ENCODE data around the gene SDHAF1. TPM values are rescaled to one million over a fixed set of nuclear protein-coding genes. Genes with fewer than 3 reads are reported as not detected.

Gene SDHAF1
- total and polyA plus RNA-seq, 2 donors (not counting 3 experiments of a cell fraction or from before 2014, with no cell fraction given): 10.3 to 16.2 TPM

DNA sequence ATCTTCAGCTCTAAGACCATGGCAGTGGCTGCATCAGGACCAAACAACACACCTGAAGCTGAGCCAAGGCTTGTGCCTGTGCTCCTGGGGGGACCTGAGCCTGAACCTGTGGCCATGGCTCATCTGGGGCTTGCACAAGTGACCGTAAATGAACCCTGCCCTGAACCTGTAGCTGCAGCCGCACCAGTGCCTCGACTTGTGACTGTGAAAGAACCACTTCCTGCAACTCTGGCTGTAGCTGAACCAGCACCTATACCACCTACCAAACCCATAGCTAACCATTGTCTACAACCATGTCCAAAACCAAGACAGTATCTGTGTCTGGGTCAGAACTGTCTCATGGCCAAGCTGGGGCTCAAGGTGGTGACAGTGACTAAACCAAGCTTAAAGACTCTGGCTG is 28.2 kb upstream of the SDHAF1 start:
- dilution Hi-C loops (cut with MboI; ENCODE audit: extremely low pct_ligation_motif_present, low sequenced_read_pairs): no loop called here

More for the DNA sequence above, 28.2 kb upstream of the SDHAF1 start:
- Histone ChIP-seq H3K79me2 (ENCODE audit: control insufficient read depth, insufficient read depth, low read length) (no peaks in the 10 kb centered on the region), H3K4me1 (ENCODE audit: control insufficient read depth, extremely low read depth, insufficient read depth, low read length) (no peaks in the 10 kb centered on the region), H3K4me3 (replicated peaks in 1 of 3; ENCODE audit: insufficient read depth in 1 of 3, low read depth in 1 of 3, low read length in 3 of 3) (no peak overlapping the region), H3K9me3 (replicated peaks; ENCODE audit: control insufficient read depth, insufficient read depth, low read length) (no peaks in the 10 kb centered on the region), H4K20me1 (replicated peaks; ENCODE audit: control insufficient read depth, extremely low read depth, insufficient read depth, low read length) (no peaks in the 10 kb centered on the region), H3K9me1 (replicated peaks; ENCODE audit: control insufficient read depth, extremely low read depth, insufficient read depth, low read length) (no peaks in the 10 kb centered on the region), H3K4me2 (ENCODE audit: insufficient read depth, low read length) (no peak overlapping the region), H2AFZ (ENCODE audit: low read depth, low read length) (no peak overlapping the region), H3K36me3 (ENCODE audit: control insufficient read depth in 2 of 2, extremely low read depth in 1 of 2, insufficient read depth in 2 of 2, low read length in 2 of 2) (no peaks in the 10 kb centered on the region), H3K9ac (replicated peaks; ENCODE audit: extremely low read depth, insufficient read depth, low read length) (no peak overlapping the region), H3K27me3 (ENCODE audit: control insufficient read depth in 2 of 2, insufficient read depth in 2 of 2, low read length in 2 of 2) (peaks cover 0 to 2% of the 10 kb centered on the region in 2 experiments), H3K27ac (ENCODE audit: insufficient read depth, low read depth, low read length) (no peak overlapping the region)
- TF ChIP-seq POLR2AphosphoS5 (IDR thresholded peaks at IDR 0.05; ENCODE audit: insufficient read depth, low read depth, low read length): no peak
- TF ChIP-seq POLR2A (IDR thresholded peaks at IDR 0.05; ENCODE audit: low read depth, low read length): no peak
- TF ChIP-seq, protein P1, sequence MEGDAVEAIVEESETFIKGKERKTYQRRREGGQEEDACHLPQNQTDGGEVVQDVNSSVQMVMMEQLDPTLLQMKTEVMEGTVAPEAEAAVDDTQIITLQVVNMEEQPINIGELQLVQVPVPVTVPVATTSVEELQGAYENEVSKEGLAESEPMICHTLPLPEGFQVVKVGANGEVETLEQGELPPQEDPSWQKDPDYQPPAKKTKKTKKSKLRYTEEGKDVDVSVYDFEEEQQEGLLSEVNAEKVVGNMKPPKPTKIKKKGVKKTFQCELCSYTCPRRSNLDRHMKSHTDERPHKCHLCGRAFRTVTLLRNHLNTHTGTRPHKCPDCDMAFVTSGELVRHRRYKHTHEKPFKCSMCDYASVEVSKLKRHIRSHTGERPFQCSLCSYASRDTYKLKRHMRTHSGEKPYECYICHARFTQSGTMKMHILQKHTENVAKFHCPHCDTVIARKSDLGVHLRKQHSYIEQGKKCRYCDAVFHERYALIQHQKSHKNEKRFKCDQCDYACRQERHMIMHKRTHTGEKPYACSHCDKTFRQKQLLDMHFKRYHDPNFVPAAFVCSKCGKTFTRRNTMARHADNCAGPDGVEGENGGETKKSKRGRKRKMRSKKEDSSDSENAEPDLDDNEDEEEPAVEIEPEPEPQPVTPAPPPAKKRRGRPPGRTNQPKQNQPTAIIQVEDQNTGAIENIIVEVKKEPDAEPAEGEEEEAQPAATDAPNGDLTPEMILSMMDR (IDR thresholded peaks at IDR 0.05; ENCODE audit: extremely low read depth in 1 of 2, insufficient read depth in 1 of 2, low read depth in 1 of 2, low read length in 2 of 2): no peak
- TF ChIP-seq GATA2 (IDR thresholded peaks at IDR 0.05; ENCODE audit: insufficient read depth, insufficient read length, low read depth, low read length): no peak
- TF ChIP-seq EZH2 (IDR thresholded peaks at IDR 0.05; ENCODE audit: borderline replicate concordance, low read depth, low read length, severe bottlenecking): no peak
- no peak for TF ChIP-seq FOS (IDR thresholded peaks at IDR 0.05; ENCODE audit: borderline replicate concordance, insufficient read depth, low read length)
- no peak for TF ChIP-seq JUN (IDR thresholded peaks at IDR 0.05; ENCODE audit: borderline replicate concordance, insufficient read depth, insufficient read length, low read depth)
- TF ChIP-seq, protein P2, sequence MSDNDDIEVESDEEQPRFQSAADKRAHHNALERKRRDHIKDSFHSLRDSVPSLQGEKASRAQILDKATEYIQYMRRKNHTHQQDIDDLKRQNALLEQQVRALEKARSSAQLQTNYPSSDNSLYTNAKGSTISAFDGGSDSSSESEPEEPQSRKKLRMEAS (IDR thresholded peaks at IDR 0.05; ENCODE audit: insufficient read depth, insufficient read length): no peak
- no peak for TF ChIP-seq MYC (IDR thresholded peaks at IDR 0.05; ENCODE audit: low read depth, low read length)
- POLR2A ChIA-PET: no interaction called here
- no peak for FAIRE-seq
- intact Hi-C loops (cut with micrococcal nuclease): no loop called here
- no peak for DNase-seq (ENCODE audit: low read depth, low spot score)
- no TSS peak for BruUV-seq (replicated peaks)
- CTCF ChIA-PET: interaction anchor here (1.4 kb wide), 1 partner anchor 9 kb away, joined by 4 read pairs; no protein-coding TSS in a partner anchor
